HG02571 (cell line): ENCODE results near the gene NPPC.
"Not testable (repeated sequence)": the region's sequence is repeated elsewhere in the genome, so short reads cannot be mapped to it uniquely, and the experiment has no call there.

Experiments
- ATAC-seq: cut with Tn5 transposase; IDR thresholded peaks from one replicate; pipeline ENCODE4 v1.9.1; 2021; ENCODE audit warnings: mild to moderate bottlenecking, moderate library complexity; ENCODE audit not compliant: unreplicated experiment

NPPC gene

DNA sequence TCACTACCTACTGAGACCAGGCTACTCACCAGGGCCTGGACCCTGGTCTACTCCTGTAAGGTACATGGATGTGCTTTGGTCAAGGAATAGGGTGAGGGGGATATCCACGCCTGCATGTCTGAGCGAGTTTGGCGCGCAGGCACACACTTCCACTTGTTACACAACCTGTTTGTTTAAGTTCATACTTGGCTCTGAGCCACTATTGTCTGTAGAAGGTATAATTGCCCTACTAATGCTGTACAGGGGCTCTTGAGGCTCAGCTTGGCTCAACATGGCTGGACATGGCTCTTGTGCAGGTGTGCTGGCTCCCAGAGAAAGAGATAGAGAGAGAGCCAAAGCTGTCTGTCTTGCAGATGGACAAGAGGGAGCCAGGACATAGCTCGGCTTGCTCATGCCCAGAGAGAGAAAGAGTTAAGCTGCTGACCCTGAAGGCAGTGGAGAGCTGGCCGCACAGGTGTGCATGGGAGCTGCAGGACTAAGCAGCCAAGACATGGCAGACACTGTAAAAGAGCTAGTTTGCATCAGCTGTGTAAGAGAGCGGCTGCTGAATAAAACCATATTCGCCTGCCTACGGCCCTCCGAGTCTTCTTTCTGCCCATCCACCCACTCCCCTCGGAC lies 35.2 kb downstream of the NPPC start:
- no peak for ATAC-seq

DNA sequence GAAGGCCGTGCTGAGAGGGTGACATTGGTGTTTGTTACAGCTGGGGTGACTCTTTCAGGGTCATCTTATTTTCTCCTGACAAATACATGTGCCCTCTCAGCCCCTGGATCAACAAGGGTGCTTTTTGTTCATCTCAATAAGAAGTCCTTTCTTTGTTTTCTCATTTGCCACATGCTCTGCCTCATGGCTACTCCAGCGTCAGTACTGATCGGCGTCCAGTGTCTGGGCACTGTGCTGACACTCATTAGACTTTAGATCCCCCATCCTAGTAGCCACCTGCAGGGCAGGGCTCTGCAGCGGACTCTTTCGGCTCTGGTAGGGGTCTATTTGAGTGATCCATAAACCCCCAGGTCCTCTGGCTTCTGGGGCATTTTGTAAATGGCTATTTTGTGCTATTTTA lies 38.4 kb downstream of the NPPC start:
- ATAC-seq, result no peak

- no peak for ATAC-seq
Observed at GRCh38 chr2:231886071-231886681, 40.0 kb downstream of the NPPC start.

DNA sequence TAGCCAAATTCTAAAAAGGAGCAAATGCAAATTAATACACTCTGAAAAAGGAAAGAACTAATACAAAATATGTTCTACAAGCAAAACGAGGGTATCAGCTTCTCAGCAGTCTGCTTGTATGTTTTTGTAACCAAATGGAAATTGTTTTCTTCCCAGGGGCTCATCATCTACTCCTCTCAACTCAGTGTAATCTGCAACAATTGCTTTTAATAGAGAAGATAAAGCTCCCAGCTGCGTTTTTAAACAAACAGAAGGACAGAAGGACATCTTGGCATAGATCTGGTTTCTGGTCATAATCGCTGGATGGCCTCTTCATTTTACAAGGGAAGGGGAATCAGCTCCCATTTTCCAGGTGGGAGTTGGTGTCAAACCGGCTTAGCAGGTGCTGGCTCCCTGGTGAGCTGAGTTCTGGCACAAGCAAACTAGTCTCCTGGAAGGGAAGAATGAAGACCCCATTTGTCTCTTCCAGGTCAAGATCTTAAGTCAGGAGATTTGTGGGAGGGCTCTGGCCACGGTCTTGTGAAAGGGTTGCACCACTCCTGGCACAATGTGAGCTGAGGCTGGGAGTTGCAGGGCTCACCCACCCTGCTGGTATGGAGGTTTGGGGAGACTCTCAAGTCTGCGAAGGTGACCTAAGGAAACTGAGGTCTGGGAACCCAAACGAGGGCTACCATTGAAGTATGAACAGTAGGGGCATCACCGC lies 41.6 kb downstream of the NPPC start:
- ATAC-seq, result no peak

GRCh38 chr2:231883468-231883881 lies 42.7 kb downstream of the NPPC start:
- ATAC-seq, result no peak

- no peak for ATAC-seq
Observed at GRCh38 chr2:231882646-231883045, 43.5 kb downstream of the NPPC start.

GRCh38 chr2:231880371-231880770 lies 45.8 kb downstream of the NPPC start:
- not testable (repeated sequence) for ATAC-seq

DNA sequence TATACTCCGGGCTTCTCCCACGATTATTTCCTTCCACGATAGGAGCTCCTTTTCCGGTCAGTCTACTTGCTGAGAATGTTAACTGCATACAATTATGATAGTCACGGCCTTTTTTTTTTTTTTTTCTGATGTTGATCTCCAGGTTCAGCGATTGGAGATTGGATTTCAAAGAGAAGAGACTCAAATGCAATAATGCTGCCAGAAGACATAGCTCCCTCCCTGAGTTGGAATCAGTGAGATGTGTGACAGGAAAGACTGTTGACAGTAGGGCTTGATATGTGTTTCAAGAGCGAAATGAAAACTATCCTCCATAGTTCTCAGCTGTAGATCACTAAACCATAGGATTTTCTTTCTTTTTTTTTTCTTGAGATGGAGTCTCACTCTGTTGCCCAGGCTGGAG lies 47.0 kb downstream of the NPPC start:
- no peak for ATAC-seq

DNA sequence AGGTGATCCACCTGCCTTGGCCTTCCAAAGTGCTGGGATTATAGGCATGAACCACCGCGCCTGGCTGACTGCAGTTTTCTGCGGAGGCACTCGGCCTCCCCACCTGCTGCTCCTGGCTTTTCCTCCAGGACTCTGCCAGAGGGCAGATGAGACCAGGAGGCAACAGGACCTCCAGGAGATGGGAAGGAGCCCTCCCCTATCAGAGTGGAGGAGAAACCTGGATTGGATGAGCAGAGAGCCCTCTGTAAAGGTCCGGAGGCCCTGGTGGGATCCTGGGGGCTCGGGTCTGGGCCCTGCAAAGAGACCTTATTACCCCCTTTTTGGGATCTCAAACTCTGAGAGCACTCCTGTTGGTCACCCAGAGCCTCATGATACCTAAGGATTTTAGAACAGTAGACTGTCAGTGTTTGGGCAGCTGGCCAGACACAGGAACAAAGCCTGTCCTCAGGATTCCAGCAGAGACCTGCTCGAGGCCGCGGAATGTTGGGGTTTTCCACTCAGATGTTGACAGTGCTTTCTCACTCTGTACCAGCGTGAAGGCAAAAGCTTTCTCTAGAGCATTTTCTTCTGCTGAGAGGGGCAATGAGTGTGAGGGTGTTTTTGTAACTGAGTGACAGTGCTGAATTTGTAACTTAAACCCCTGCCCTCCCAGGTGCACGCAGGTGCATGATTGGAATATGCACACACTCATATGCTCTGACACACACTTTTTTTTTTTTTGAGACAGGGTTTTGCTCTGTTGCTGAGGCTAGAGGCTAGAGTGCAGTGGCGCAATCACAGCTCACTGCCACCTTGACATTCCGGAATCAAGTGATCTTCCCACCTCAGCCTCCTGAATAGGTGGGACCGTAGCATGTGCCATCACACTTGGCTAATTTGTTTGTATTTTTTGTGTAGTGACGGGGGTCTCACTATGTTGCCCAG lies 48.4 kb downstream of the NPPC start:
- ATAC-seq, result no peak

DNA sequence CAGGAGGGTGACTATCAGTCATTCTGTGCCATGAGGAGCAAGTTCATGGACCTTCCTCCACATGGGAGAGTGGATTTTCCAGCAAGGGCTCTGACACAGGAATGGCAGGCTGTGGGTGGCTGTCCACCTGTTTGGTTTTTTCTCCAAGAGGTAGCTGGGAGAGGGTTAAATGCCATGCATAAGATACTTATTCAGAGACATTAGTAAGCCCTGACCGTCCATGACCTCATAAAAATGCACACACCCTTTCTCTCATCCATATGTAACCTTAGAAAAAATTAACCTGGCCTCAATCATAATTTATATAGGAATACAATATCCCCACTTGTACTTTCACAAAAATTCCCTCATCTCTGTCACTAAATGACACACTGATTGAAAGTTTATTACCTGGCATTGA lies 51.3 kb downstream of the NPPC start:
- ATAC-seq, result no peak
